IMR-90 (cell line): ENCODE results near the gene ABCC9. TPM values are rescaled to one million over a fixed set of nuclear protein-coding genes. Genes with fewer than 3 reads are reported as not detected.
"Not testable (repeated sequence)": the region's sequence is repeated elsewhere in the genome, so short reads cannot be mapped to it uniquely, and the experiment has no call there.

Experiments
- ATAC-seq: fragments of 200-7000 bp; cut with Tn5 transposase; 2 replicates; pipeline ENCODE4 v1.9.1; 2020; ENCODE audit warnings: low read depth, mild to moderate bottlenecking, moderate library complexity
- BruUV-seq: library from RNA; stranded (reverse); fragments of 400-500 nt; replicated peaks from 2 replicates; lab custom pipeline; 2021; lab: Mats Ljungman, UMichigan
- CTCF ChIA-PET: fragments of 300-600 bp; formaldehyde crosslinking; extraction: SDS; loops from one replicate; lab custom pipeline; 2021; ENCODE audit warnings: antibody characterized with exemption; lab: Yijun Ruan, JAX
- POLR2A ChIA-PET: fragments of 300-600 bp; sonication (Branson Sonifier 250); formaldehyde crosslinking; loops from one replicate; lab custom pipeline; 2022; ENCODE audit warnings: antibody characterized with exemption; ENCODE audit not compliant: unreplicated experiment; lab: Charles Lee
- DNase-seq: peaks from one replicate; pipeline ENCODE4 v3.0.0; 2013
- H2AFZ ChIP-seq: replicated peaks from 2 replicates; pipeline ENCODE3; 2013; ENCODE audit warnings: low read length, mild to moderate bottlenecking; ENCODE audit not compliant: poor library complexity
- H2AK5ac ChIP-seq: 2 replicates; pipeline ENCODE4 v1.6.1; 2013; ENCODE audit warnings: low read depth, low read length, inconsistent platforms
- H2AK9ac ChIP-seq: replicated peaks from 2 replicates; pipeline ENCODE3; 2013; ENCODE audit warnings: mild to moderate bottlenecking, low read depth, low read length, moderate library complexity; ENCODE audit not compliant: poor library complexity
- H2BK120ac ChIP-seq: 2 replicates; pipeline ENCODE4 v1.6.1; 2013; ENCODE audit warnings: low read depth, low read length, inconsistent platforms
- H2BK15ac ChIP-seq: 3 replicates; pipeline ENCODE4 v1.6.1; 2013; ENCODE audit warnings: low read depth, low read length, inconsistent platforms
- H2BK20ac ChIP-seq: 2 replicates; pipeline ENCODE4 v1.6.1; 2013; ENCODE audit warnings: low read depth, mild to moderate bottlenecking, inconsistent platforms, low read length, moderate library complexity
- H2BK5ac ChIP-seq: 2 replicates; pipeline ENCODE4 v1.6.1; 2013; ENCODE audit warnings: mild to moderate bottlenecking, low read depth, low read length, inconsistent platforms; ENCODE audit not compliant: poor library complexity, severe bottlenecking
- H3K14ac ChIP-seq: replicated peaks from 2 replicates; pipeline ENCODE4 v1.6.1; 2013; ENCODE audit warnings: low read depth, low read length, inconsistent platforms
- H3K18ac ChIP-seq: 2 replicates; pipeline ENCODE4 v1.6.1; 2013; ENCODE audit warnings: low read depth, low read length, control low read depth
- H3K23ac ChIP-seq: 2 replicates; pipeline ENCODE4 v1.6.1; 2013; ENCODE audit warnings: low read depth, low read length, inconsistent platforms
- H3K27ac ChIP-seq: 2 replicates; pipeline ENCODE4 v1.5.1; 2013; ENCODE audit warnings: mild to moderate bottlenecking, control low read depth, low read length; ENCODE audit not compliant: insufficient read depth
- H3K27me3 ChIP-seq: 2 replicates; pipeline ENCODE4 v1.6.1; 2013; ENCODE audit warnings: low read length; ENCODE audit not compliant: control insufficient read depth, insufficient read depth
- H3K36me3 ChIP-seq: 2 replicates; pipeline ENCODE4 v1.6.1; 2013; ENCODE audit warnings: low read length, mixed read lengths; ENCODE audit not compliant: control insufficient read depth, insufficient read depth
- H3K4ac ChIP-seq: 2 replicates; pipeline ENCODE4 v1.6.1; 2013; ENCODE audit warnings: low read depth, low read length, inconsistent platforms
- H3K4me1 ChIP-seq: 2 replicates; pipeline ENCODE4 v1.6.1; 2013; ENCODE audit warnings: low read length, mixed read lengths; ENCODE audit not compliant: control insufficient read depth, insufficient read depth
- H3K4me2 ChIP-seq: 2 replicates; pipeline ENCODE4 v1.6.1; 2013; ENCODE audit warnings: low read depth, mild to moderate bottlenecking, control low read depth, low read length, moderate library complexity
- H3K4me3 ChIP-seq: 2 replicates; pipeline ENCODE4 v1.5.1; 2013; ENCODE audit warnings: low read depth, mild to moderate bottlenecking, control low read depth, low read length, moderate library complexity; ENCODE audit not compliant: insufficient read depth
- H3K56ac ChIP-seq: 2 replicates; pipeline ENCODE4 v1.6.1; 2013; ENCODE audit warnings: low read length, inconsistent platforms; ENCODE audit not compliant: insufficient read depth; ENCODE audit errors: extremely low read depth
- H3K79me1 ChIP-seq, 2 experiments: 2 replicates each; pipeline ENCODE4 v1.6.1; 2013; ENCODE audit warnings: low read length in 2 of 2, inconsistent platforms in 1 of 2, low read depth in 1 of 2
- H3K9ac ChIP-seq: 2 replicates; pipeline ENCODE4 v1.6.1; 2013; ENCODE audit warnings: low read depth, low read length, control low read depth
- H3K9me1 ChIP-seq: 2 replicates; pipeline ENCODE4 v1.6.1; 2013; ENCODE audit warnings: low read length, inconsistent platforms; ENCODE audit not compliant: insufficient read depth
- H3K9me3 ChIP-seq: 2 replicates; pipeline ENCODE4 v1.6.1; 2013; ENCODE audit warnings: low read length; ENCODE audit not compliant: control insufficient read depth, insufficient read depth
- H4K20me1 ChIP-seq: 2 replicates; pipeline ENCODE4 v1.6.1; 2013; ENCODE audit warnings: low read length, inconsistent platforms; ENCODE audit not compliant: insufficient read depth
- H4K5ac ChIP-seq: 2 replicates; pipeline ENCODE4 v1.6.1; 2013; ENCODE audit warnings: mild to moderate bottlenecking, low read depth, low read length, control low read depth
- H4K8ac ChIP-seq, 2 experiments: 2 replicates each; pipeline ENCODE4 v1.6.1; 2013; ENCODE audit warnings: low read depth in 2 of 2, low read length in 2 of 2, control low read depth in 1 of 2, inconsistent platforms in 1 of 2
- H4K91ac ChIP-seq: 2 replicates; pipeline ENCODE4 v1.6.1; 2013; ENCODE audit warnings: low read depth, low read length, inconsistent platforms; ENCODE audit not compliant: insufficient read depth
- WGBS, 2 experiments: methylation state at CpG; one replicate each; pipeline versions ENCODE4 v1.1.5 to v1.1.7; 2013; ENCODE audit warnings: missing lambda C conversion rate in 2 of 2; ENCODE audit not compliant: insufficient read length in 1 of 2; ENCODE audit errors: extremely low coverage in 2 of 2; 5-methylcytosine and 5-hydroxymethylcytosine counted together
- dilution Hi-C: fragments of 300-500 bp; cut with HindIII; formaldehyde crosslinking; loops from one replicate; pipeline ENCODE4 v1.14.3; 2018; ENCODE audit warnings: low sequenced_read_pairs; ENCODE audit not compliant: unreplicated experiment
- in situ Hi-C: fragments of 300-500 bp; cut with MboI; formaldehyde crosslinking; loops from 3 replicates; pipeline ENCODE4 v1.14.3; 2019; ENCODE audit warnings: low sequenced_read_pairs, inconsistent platforms, mixed read lengths
- intact Hi-C: fragments of 100-400 bp; cut with micrococcal nuclease; formaldehyde crosslinking; loops from 2 replicates; pipeline ENCODE4 v1.10.0; 2022
- polyA plus RNA-seq, 3 experiments: library from polyadenylated mRNA; depleted of rRNA; stranded (reverse); fragments of >200 nt; gene quantifications; 2 replicates each; pipeline ENCODE4 v1.2.3, GENCODE V29; 2012; ENCODE audit warnings: low replicate concordance in 1 of 3
- total RNA-seq: library from RNA; depleted of rRNA; stranded (reverse); fragments of >200 nt; gene quantifications from 2 replicates; pipeline ENCODE4 v1.2.3, GENCODE V29; 2012

The ABCC9 gene
- total and polyA plus RNA-seq, 2 of the 4 experiments (the other 2 are of a cell fraction) = 1.2 to 6.6 TPM

DNA sequence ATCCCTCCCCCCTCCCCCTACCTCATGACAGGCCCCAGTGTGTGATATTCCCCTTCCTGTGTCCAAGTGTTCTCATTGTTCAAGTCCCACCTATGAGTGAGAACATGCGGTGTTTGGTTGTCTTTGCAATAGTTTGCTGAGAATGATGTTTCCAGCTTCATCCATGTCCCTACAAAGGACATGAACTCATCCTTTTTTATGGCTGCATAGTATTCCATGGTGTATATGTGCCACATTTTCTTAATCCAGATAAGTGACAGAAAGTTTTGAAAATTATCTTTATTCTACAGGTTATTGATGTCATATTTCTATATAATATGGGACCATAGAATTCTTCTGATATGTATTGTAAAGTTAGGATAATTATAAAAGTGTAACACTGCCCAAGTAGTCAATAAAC is 11.3 kb downstream of the ABCC9 start:
- DNase-seq, H2BK15ac ChIP-seq, BruUV-seq, POLR2A ChIA-PET, H3K56ac ChIP-seq, H2AFZ ChIP-seq, H3K9me1 ChIP-seq, in situ Hi-C loops, H3K4me2 ChIP-seq, H4K5ac ChIP-seq, H3K23ac ChIP-seq, dilution Hi-C loops, CTCF ChIA-PET, H3K4me3 ChIP-seq, H3K14ac ChIP-seq, H3K4ac ChIP-seq, H3K18ac ChIP-seq, H2BK120ac ChIP-seq, H3K4me1 ChIP-seq, intact Hi-C loops, H3K27ac ChIP-seq, H4K8ac ChIP-seq, H3K9me3 ChIP-seq, H3K36me3 ChIP-seq, H3K27me3 ChIP-seq, H2BK5ac ChIP-seq, ATAC-seq, H2BK20ac ChIP-seq, H4K20me1 ChIP-seq, H2AK9ac ChIP-seq, H3K9ac ChIP-seq, H3K79me1 ChIP-seq, H4K91ac ChIP-seq, H2AK5ac ChIP-seq: not testable (repeated sequence)
- WGBS, 2 experiments = no CpG with 5 or more reads among the region's 1 CpG
